GM18873 (cell line): ENCODE data around the gene PLEKHA7.
A peak's percentile ranks its signal among the peaks of the same experiment; 100 is the strongest.
"Not testable (repeated sequence)": the region's sequence is repeated elsewhere in the genome, so short reads cannot be mapped to it uniquely, and the experiment has no call there.

Source experiments
- ATAC-seq: cut with Tn5 transposase; IDR thresholded peaks from one replicate; pipeline ENCODE4 v1.9.1; 2021; ENCODE audit warnings: mild to moderate bottlenecking, moderate library complexity, moderate number of reproducible peaks; ENCODE audit not compliant: unreplicated experiment, low FRiP score

The PLEKHA7 gene

DNA sequence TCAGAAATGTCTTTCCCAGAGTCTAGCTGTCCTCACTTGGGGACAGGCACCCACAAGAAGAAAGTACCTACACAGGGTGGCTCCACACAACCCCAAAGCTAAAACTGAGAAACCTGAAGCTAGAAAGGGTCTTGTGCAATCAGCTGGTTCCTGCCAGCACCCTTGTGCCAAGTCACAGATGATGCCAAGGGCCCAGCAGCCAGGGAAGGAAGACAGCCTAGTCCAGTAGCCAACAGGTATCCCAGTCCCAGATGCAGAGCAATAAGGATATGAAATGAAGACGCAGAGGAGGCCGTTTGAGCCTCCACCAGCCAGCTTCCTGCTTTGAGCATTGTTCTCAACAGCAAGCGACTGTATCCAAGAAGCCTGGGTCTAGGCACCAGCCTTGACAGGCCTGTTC, 6.1 kb downstream of the PLEKHA7 start:
- ATAC-seq: no peak

DNA sequence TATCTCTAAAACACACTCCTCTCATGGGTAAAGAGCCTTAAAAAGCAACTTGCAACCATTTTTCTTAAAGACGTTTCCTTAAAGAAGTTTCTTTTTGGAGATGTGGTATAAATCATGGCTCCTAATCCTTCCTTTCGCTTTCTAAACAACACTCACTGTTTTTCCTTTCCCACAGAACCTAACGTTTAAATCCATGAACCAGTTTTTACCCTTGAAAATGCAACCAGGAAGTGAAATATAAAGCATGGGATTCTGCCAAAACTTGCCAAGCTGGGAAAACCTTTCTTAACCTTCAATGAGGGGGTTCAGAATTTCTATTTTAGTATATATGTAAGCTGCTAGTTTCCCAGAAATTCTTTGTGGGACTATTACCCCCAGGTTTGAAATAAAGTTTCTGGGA, 8.6 kb downstream of the PLEKHA7 start:
- ATAC-seq: no peak

GRCh38 chr11:17004486-17005148, 9.6 kb downstream of the PLEKHA7 start:
- no peak for ATAC-seq

DNA sequence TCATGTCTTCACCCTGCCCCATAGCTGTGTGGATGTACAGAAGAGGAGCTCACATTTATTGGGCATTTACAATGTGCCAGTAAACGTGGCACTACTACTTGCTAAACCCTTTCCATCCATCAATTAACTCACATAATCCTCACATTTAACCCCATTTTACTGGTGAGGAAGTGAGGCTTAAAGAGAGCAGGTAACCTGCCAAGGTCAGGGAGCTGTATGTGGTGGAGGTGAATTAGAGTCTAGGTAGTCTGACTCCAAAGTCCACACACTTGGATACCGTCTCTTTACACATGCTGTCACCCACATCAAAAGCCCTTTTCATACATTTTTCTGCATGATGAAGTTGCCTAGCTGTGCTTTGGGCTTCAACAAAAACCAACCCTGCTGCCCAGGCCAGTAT, 10.8 kb downstream of the PLEKHA7 start:
- no peak for ATAC-seq

DNA sequence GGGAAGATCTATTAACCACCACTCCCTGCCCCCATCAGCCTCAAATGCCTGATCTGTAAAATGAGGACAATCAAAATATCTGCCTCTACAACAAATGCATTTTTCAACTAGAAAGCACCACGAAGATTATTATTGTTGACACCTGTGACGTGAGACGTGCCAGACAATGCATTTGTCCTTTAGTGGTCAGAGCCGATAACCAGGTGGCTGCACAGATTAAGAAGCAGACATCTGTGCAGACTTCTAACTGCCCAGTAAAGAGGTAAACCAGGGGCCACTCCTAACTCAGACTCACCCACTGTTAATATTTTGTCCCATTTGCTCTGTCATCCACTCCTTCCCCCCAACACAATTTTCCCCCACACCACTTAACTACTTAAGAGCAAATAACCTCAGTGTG, 11.7 kb downstream of the PLEKHA7 start:
- no peak for ATAC-seq

- no peak for ATAC-seq
Observed at GRCh38 chr11:17001806-17002205, 12.4 kb downstream of the PLEKHA7 start.

DNA sequence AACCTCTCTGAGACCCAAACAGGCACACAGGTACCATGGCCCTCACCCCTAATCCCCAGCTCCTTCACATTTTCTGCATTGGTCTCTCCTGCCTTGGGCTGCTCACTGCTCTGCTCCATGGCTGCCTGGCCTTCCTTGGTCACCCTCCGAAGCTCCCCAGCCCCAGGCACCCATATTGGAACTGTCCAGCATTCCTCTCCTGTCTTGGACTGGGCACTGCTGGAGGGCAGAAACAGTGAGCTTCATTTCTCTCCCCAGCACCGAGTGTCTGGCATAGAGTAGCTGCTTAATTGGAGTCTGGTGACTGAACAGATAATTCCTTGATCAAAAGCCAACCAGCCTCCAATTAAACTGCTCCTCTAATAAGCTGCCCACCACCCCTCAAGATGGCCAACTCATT, 13.2 kb downstream of the PLEKHA7 start:
- no peak for ATAC-seq

- ATAC-seq: not testable (repeated sequence)
Observed at GRCh38 chr11:17000253-17000652, 14.0 kb downstream of the PLEKHA7 start.

DNA sequence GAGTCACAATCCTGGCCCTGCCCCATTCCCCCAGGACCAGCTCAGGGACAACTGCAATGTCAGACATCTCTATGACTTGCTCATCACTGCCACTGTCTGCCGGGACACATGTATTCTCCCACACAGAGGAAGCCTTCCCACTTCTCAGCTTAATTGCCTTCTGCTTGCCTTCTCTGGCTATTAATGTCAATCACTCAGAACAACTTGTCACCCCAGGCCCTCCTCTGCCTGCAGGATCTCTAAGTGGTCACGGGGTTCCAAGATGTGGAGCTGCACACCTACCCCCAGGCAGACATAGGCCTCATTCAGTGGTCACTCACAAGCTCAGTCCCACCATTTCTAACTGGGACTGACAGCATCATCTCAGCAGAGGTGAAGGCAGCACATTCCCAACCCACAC, 15.1 kb downstream of the PLEKHA7 start:
- ATAC-seq: no peak

GRCh38 chr11:16997624-16998023, 16.6 kb downstream of the PLEKHA7 start:
- no peak for ATAC-seq

DNA sequence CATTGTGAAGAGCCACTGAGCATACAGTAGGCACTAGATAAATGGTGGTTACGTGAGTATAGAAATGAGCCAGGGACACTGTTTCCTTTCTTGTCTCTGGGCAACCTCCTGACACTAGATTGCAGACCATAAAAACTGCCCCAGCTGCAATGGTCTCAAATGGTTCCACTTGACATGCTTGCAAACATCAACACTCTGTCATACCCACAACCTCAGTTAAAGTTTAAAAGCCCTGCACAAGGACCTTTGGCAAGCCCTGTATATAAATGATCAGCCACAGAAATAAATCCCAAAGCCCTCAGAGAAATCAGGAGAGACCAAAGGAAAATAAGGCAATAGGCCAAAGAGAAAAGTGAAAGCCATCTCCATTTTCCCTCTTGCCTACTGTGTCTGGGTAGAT, 20.7 kb downstream of the PLEKHA7 start:
- ATAC-seq: no peak

GRCh38 chr11:16992846-16993245, 21.4 kb downstream of the PLEKHA7 start:
- no peak for ATAC-seq

DNA sequence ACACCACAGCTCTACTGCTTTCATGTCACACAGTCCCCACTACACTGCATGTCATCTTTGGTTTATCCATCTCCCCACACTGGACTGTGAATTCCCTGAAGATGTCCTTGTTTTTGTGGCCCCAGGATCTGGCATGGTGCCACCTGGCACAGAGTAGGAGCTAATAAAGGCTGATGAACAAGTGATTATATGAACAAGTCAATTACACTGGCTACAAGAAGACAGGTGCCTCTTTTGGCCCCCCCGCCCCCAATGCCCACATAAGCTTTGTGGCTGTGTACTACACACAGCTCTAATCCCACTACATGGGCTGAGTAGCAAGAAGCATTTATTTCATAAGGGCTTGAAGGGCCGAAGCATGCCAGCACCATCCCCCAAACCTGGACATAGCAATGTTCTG, 24.7 kb downstream of the PLEKHA7 start:
- no peak for ATAC-seq

DNA sequence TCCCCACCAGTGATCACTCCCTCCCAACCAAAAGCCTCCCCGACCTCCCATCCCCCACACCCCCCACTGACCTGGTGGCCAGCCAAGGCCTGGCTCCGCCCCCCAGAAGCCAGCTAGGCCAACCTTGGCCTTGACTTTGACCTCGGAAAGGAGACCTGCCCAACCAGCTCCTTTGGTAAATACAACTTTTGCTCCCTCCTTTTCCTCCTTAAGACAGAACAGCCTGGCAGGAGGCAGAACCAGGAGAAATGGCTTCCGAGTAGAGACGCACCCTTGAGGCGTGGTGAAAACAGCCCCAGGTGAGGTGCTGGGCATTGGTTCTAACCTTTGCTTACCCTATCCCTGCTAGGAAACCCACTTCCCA, 27.0 kb downstream of the PLEKHA7 start:
- ATAC-seq: no peak

GRCh38 chr11:16986434-16987204, 27.6 kb downstream of the PLEKHA7 start:
- ATAC-seq: peak; percentile 95

DNA sequence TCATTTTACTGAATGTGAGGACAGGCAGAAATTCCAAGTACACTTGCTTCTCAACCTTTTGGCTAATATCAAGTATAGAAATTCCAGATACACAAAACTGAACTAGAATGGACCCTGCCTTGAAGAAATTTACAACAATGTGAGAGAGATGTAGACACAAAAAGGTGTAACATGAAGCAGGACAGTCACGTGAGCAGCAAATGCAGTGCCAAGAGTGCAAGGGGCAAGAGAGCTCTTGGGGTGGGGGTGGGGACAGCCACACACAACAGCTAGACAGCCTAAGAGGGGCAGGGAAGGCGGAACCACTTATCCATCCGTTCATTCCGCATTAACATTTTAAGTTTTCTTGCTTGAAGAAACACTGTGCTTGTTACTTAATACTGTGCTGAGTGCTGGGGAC, 28.9 kb downstream of the PLEKHA7 start:
- no peak for ATAC-seq

GRCh38 chr11:16984229-16984628, 30.0 kb downstream of the PLEKHA7 start:
- no peak for ATAC-seq

DNA sequence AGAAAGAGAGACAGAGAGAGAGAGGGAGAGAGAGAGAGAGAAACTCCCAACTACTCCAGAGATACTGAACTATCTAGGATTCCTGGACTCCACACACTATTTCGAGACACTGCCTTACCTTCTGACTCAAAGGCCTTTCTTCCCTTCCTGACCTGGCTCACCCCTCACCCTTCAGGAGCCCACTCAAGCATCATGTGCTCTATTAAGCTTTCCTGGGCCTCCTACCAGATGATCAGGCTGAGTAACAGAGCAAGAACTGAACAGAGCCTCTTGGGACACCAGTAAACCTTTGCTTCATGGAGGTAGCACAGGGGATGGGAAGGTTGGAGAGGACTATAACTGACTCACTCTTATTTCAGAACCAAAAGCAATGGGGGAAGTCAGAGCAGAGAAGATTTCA, 31.4 kb downstream of the PLEKHA7 start:
- no peak for ATAC-seq

DNA sequence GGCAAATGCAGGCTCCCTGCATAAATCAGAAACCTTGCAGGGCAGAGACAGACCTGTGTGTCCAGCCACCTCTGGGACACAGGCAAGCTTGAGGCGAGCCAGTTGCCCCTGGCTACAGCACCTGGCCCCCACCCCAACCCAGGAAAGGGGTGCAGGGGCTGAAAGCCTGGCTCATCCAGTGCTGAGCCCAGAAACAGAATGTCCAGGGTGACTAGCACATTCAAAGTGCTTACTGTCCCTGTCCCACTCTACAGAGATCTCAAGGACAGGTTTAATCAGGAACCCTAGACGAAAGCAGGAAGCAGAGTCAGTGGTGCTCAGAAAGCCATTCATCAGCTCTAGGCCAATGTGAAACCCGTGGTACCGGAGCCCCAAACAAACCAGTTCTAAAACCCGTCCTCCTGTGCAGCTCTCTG, 31.9 kb downstream of the PLEKHA7 start:
- ATAC-seq: no peak

DNA sequence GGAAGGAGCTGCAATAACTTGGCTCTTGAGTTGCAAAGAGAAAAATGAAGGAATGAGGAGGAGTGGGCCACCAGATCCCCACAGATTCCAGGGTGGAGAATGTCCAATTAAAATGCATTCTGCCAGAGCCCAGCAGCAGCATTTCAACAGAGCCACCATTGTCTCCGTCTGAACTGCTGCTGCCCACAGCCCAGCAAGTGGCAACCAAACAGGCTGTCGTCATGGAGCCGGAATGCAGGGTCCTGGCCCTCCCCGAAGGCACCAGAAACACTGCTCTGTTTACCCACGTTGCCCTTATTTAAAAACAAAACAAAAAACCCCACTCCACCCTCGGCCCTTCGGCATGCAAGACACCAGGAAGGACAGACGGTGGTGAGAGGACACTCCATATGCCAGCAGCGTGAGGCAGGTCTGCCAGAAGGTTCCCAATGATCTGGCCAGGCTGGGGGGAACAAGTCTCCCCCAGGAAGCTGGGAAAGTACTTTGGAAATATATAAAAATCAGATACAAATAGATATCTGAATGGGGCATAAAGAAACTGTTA, 32.5 kb downstream of the PLEKHA7 start:
- ATAC-seq: no peak

- no peak for ATAC-seq
Observed at GRCh38 chr11:16979703-16980622, 34.3 kb downstream of the PLEKHA7 start.
